K562 (cell line): Measurements from ENCODE around the gene ARHGEF3.

Experiments
- CC2D1A ChIP-seq: fragments of 450-650 bp; IDR thresholded peaks from 2 replicates; pipeline ENCODE4 v1.6.1; 2017; ENCODE audit warnings: mild to moderate bottlenecking
- ELF4 ChIP-seq: fragments of 450-650 bp; formaldehyde crosslinking; IDR thresholded peaks from 2 replicates; pipeline ENCODE4 v1.4.0; 2022; ENCODE audit warnings: missing genetic modification characterization
- EZH2 ChIP-seq: IDR thresholded peaks from 2 replicates; pipeline ENCODE4 v1.6.1; 2012; ENCODE audit warnings: low read depth, mild to moderate bottlenecking, inconsistent platforms, low read length, borderline replicate concordance
- FOS ChIP-seq: IDR thresholded peaks from 3 replicates; pipeline ENCODE4 v1.6.1; 2011; ENCODE audit not compliant: insufficient read length; ENCODE audit errors: extremely low read depth
- FOXM1 ChIP-seq, 2 experiments: fragments of 450-650 bp in 1 of 2; sonication (generic) in 1 of 2; formaldehyde crosslinking in 1 of 2; IDR thresholded peaks; 2 replicates each; pipeline versions ENCODE4 v1.6.1 to v1.9.0; 2017 to 2022; ENCODE audit warnings: low read depth in 2 of 2, mild to moderate bottlenecking in 2 of 2, missing genetic modification reagents in 1 of 2, moderate library complexity in 1 of 2
- HDAC3 ChIP-seq: fragments of 450-650 bp; IDR thresholded peaks from 2 replicates; pipeline ENCODE4 v1.6.1; 2018; ENCODE audit warnings: borderline replicate concordance, mild to moderate bottlenecking, moderate library complexity; ENCODE audit not compliant: partially characterized antibody
- HDAC6 ChIP-seq: IDR thresholded peaks from 2 replicates; pipeline ENCODE4 v1.6.1; 2012; ENCODE audit warnings: low read depth, mild to moderate bottlenecking, control low read depth, inconsistent platforms, low read length, moderate library complexity
- HDAC8 ChIP-seq: fragments of 450-650 bp; IDR thresholded peaks from 2 replicates; pipeline ENCODE4 v1.6.1; 2016; ENCODE audit warnings: mild to moderate bottlenecking, missing genetic modification characterization, moderate library complexity, missing compliant biosample characterization
- MAFG ChIP-seq: fragments of 450-650 bp; conservative IDR thresholded peaks from 2 replicates; pipeline ENCODE4 v1.6.1; 2016; ENCODE audit warnings: missing genetic modification characterization, missing compliant biosample characterization
- MAZ ChIP-seq, 2 experiments: fragments of 450-650 bp in 1 of 2; sonication (generic) in 1 of 2; formaldehyde crosslinking; IDR thresholded peaks in 1 of 2; conservative IDR thresholded peaks in 1 of 2; 2 replicates each; pipeline versions ENCODE4 v1.4.0 to v1.5.0; 2020; ENCODE audit warnings: mild to moderate bottlenecking in 1 of 2, missing genetic modification reagents in 1 of 2
- TCF7 ChIP-seq: sonication (generic); IDR thresholded peaks from 2 replicates; pipeline ENCODE4 v1.6.1; 2016; ENCODE audit warnings: antibody characterized with exemption, borderline replicate concordance
- TF ChIP-seq, protein P1 (sequence below): fragments of 250-450 bp; sonication (Bioruptor Pico); IDR thresholded peaks from 2 replicates; pipeline ENCODE4 v1.8.0; 2021; ENCODE audit warnings: borderline replicate concordance, mild to moderate bottlenecking, moderate library complexity; ENCODE audit not compliant: poor library complexity, severe bottlenecking
- TF ChIP-seq, protein P2 (sequence below): fragments of 250-450 bp; sonication (Bioruptor Pico); IDR thresholded peaks from 2 replicates; pipeline ENCODE4 v1.4.0; 2020; ENCODE audit warnings: mild to moderate bottlenecking, moderate library complexity

DNA sequence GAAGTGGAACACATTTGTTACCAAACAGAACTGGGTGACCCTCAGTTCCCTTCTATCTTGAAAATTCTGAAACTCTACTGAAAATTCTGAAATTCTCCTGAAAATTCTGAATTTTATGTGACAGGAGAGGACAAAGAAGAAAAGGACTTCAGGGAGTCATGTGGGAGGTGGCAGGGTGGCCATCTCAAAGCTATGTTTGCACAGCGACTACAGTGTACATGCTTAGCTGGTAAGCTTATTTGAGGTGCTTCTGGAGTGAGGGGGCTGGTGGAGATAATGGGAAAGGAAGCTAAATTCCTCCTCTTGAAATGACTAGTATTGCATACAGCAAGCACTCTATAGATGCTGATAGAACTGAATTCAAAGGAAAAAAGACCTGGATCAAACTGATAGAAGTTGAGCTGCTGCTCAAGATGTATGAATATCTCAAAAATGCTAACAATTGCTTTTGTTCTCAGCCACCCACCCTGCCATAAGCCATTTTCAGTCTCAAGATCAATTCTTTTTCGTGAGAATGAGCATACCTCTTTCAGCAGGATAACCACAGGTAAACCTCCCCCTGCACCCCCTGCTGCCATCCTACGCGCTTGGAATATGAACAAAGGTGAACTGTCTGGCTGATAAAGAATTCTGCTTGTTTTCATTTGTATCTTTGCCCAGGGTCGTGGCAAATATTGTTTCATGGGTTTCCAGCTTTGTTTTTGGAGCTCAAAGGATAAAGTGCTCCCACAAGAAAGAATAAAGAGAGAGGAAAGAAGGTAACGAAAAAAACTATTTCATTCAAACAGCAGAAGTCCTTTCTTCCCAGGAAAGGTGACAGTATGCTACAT lies 16.6 kb upstream of the ARHGEF3 start:
- no peak for TF ChIP-seq CC2D1A
- no peak for TF ChIP-seq FOXM1 (IDR thresholded peaks at IDR 0.05; ENCODE audit: low read depth)
- no peak for TF ChIP-seq FOXM1 (CRISPR knock-in tag; IDR thresholded peaks at IDR 0.05; ENCODE audit: low read depth)
- TF ChIP-seq, protein P1, sequence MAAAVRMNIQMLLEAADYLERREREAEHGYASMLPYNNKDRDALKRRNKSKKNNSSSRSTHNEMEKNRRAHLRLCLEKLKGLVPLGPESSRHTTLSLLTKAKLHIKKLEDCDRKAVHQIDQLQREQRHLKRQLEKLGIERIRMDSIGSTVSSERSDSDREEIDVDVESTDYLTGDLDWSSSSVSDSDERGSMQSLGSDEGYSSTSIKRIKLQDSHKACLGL: no peak
- TF ChIP-seq MAZ (CRISPR knock-in tag; conservative IDR thresholded peaks at IDR 0.05 in 1 of 2, IDR thresholded peaks at IDR 0.05 in 1 of 2): no peak
- TF ChIP-seq, protein P2, sequence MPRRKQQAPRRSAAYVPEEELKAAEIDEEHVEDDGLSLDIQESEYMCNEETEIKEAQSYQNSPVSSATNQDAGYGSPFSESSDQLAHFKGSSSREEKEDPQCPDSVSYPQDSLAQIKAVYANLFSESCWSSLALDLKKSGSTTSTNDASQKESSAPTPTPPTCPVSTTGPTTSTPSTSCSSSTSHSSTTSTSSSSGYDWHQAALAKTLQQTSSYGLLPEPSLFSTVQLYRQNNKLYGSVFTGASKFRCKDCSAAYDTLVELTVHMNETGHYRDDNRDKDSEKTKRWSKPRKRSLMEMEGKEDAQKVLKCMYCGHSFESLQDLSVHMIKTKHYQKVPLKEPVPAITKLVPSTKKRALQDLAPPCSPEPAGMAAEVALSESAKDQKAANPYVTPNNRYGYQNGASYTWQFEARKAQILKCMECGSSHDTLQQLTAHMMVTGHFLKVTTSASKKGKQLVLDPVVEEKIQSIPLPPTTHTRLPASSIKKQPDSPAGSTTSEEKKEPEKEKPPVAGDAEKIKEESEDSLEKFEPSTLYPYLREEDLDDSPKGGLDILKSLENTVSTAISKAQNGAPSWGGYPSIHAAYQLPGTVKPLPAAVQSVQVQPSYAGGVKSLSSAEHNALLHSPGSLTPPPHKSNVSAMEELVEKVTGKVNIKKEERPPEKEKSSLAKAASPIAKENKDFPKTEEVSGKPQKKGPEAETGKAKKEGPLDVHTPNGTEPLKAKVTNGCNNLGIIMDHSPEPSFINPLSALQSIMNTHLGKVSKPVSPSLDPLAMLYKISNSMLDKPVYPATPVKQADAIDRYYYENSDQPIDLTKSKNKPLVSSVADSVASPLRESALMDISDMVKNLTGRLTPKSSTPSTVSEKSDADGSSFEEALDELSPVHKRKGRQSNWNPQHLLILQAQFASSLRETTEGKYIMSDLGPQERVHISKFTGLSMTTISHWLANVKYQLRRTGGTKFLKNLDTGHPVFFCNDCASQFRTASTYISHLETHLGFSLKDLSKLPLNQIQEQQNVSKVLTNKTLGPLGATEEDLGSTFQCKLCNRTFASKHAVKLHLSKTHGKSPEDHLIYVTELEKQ (CRISPR knock-in tag): no peak
- no peak for TF ChIP-seq HDAC3
- TF ChIP-seq ELF4 (CRISPR knock-in tag): no peak
- TF ChIP-seq EZH2: no peak
- no peak for TF ChIP-seq TCF7
- no peak for TF ChIP-seq HDAC6
- no peak for TF ChIP-seq HDAC8
- TF ChIP-seq MAFG (tag): no peak
- TF ChIP-seq FOS: no peak
